CD4-positive, alpha-beta memory T cell (primary cell): Measurements from ENCODE around the gene KANK2. TPM values are rescaled to one million over a fixed set of nuclear protein-coding genes. Genes with fewer than 3 reads are reported as not detected.

Experiments used
- CTCF ChIA-PET: fragments of 350-600 bp; sonication (Branson Sonifier 250); formaldehyde crosslinking; loops from one replicate; lab custom pipeline; 2021; ENCODE audit warnings: inconsistent platforms; ENCODE audit not compliant: partially characterized antibody; lab: Charles Lee
- POLR2A ChIA-PET: fragments of 350-600 bp; sonication (Branson Sonifier 250); formaldehyde crosslinking; loops from one replicate; lab custom pipeline; 2021; ENCODE audit not compliant: partially characterized antibody; lab: Charles Lee
- DNase-seq, 5 donors: peaks; one replicate each; pipeline versions ENCODE4 v3.0.0 to v3.0.0-alpha.2; 2020 to 2022; ENCODE audit warnings: mixed read lengths in 1 of 5
- H3K27ac ChIP-seq: one replicate; pipeline ENCODE4 v1.7.0; 2013; ENCODE audit warnings: low read depth, low read length
- H3K27me3 ChIP-seq: 2 replicates; pipeline ENCODE4 v1.7.0; 2013; ENCODE audit warnings: mild to moderate bottlenecking, low read length, moderate library complexity; ENCODE audit not compliant: insufficient read depth
- H3K36me3 ChIP-seq: 2 replicates; pipeline ENCODE4 v1.7.0; 2013; ENCODE audit warnings: mild to moderate bottlenecking, low read length, moderate library complexity; ENCODE audit not compliant: insufficient read depth
- H3K4me1 ChIP-seq: 2 replicates; pipeline ENCODE4 v1.7.0; 2013; ENCODE audit warnings: mild to moderate bottlenecking, low read length, moderate library complexity; ENCODE audit not compliant: insufficient read depth
- H3K4me3 ChIP-seq, 2 donors: one replicate each; pipeline ENCODE4 v1.7.0; 2013; ENCODE audit warnings: low read length in 2 of 2, mild to moderate bottlenecking in 1 of 2
- H3K9me3 ChIP-seq, 2 donors: one replicate each; pipeline ENCODE4 v1.7.0; 2013; ENCODE audit warnings: low read length in 2 of 2, control low read depth in 1 of 2; ENCODE audit not compliant: control insufficient read depth in 1 of 2
- H3K27ac Mint-ChIP-seq, 7 donors: one replicate each; pipeline ENCODE4 v1.8.0; 2020 to 2021; ENCODE audit warnings: mixed read lengths in 7 of 7, mild to moderate bottlenecking in 6 of 7, inconsistent platforms in 3 of 7, moderate library complexity in 3 of 7
- H3K27me3 Mint-ChIP-seq, 2 donors: one replicate each; pipeline ENCODE4 v1.8.0; 2020 to 2021; ENCODE audit warnings: mixed read lengths in 2 of 2
- H3K36me3 Mint-ChIP-seq, 2 donors: one replicate each; pipeline ENCODE4 v1.8.0; 2020 to 2021; ENCODE audit warnings: mixed read lengths in 2 of 2, inconsistent platforms in 1 of 2, mild to moderate bottlenecking in 1 of 2
- H3K4me1 Mint-ChIP-seq, 4 donors: one replicate each; pipeline ENCODE4 v1.8.0; 2020 to 2021; ENCODE audit warnings: mixed read lengths in 4 of 4, mild to moderate bottlenecking in 1 of 4
- H3K4me3 Mint-ChIP-seq, 8 donors: one replicate each; pipeline ENCODE4 v1.8.0; 2020 to 2021; ENCODE audit warnings: mixed read lengths in 8 of 8, mild to moderate bottlenecking in 7 of 8, moderate library complexity in 6 of 8, inconsistent platforms in 3 of 8
- H3K9me3 Mint-ChIP-seq, 8 donors: one replicate each; pipeline ENCODE4 v1.8.0; 2020 to 2021; ENCODE audit warnings: mixed read lengths in 8 of 8, mild to moderate bottlenecking in 5 of 8, inconsistent platforms in 3 of 8, moderate library complexity in 1 of 8
- intact Hi-C: fragments of 100-400 bp; cut with micrococcal nuclease; formaldehyde crosslinking; loops from one replicate; pipeline ENCODE4 v1.15.1; 2023
- polyA plus RNA-seq, 2 donors: library from polyadenylated mRNA; unstranded; fragments of 300-500 nt; fragmentation: Illumina TruSeq; gene quantifications; one replicate each; pipeline ENCODE4 v1.2.3, GENCODE V29; 2021
- total RNA-seq, 2 experiments: library from RNA; stranded (reverse); gene quantifications; one replicate each; pipeline ENCODE4 v1.2.3, GENCODE V29; 2021

The KANK2 gene
- total and polyA plus RNA-seq, 4 experiments from 2014 or later, result 0.17 to 0.52 (median 0.39) TPM; not detected in 1

DNA sequence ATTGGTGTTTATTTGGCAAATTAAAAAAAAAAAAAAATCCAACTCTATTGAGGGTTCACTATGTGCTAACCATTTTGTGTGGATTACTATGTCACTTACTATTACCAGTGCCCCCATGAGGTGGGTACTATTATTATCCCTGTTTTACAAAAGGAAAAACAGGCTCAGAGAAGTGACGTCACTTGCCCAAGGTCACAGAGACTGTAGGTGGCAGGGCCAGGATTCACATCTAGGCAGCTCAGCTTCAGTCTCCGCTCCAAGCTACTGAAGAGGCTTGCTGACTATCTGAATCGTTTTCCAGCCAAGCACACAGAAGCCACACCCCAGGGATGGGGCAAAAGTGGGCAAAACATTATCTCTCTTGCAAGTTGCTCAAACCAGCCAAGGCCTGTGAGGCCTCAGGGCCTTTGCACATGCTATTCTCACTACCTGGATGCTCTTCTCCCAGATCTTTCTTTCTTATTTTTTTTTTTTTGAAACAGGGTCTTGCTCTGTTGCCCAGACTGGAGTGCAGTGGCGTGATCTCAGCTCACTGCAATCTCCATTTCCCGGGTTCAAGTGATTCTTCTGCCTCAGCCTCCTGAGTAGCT, 37.2 kb upstream of the KANK2 start:
- no peaks in the 10 kb centered on the region for H3K36me3 ChIP-seq
- no peaks in the 10 kb centered on the region for H3K4me1 ChIP-seq
- Mint-ChIP-seq H3K4me1 (no peaks in the 10 kb centered on the region), H3K36me3 (peaks cover 0 to 3% of the 10 kb centered on the region in 2 donors), H3K27ac (no peak overlapping the region), H3K4me3 (no peak overlapping the region), H3K9me3 (peaks cover 2 to 19% (median 13%) of the 10 kb centered on the region in 8 donors), H3K27me3 (peaks cover 0 to 1% of the 10 kb centered on the region in 2 donors)
- no peak overlapping the region for H3K27ac ChIP-seq
- H3K9me3 ChIP-seq, result no peaks in the 10 kb centered on the region
- intact Hi-C loops, result no loop called here
- no peak overlapping the region for H3K4me3 ChIP-seq
- ChIA-PET POLR2A (interaction anchor here (0.6 kb wide), 2 partner anchors 51 to 236 kb away, joined by 3 read pairs; no protein-coding TSS in a partner anchor), CTCF (no interaction called here)
- no peaks in the 10 kb centered on the region for H3K27me3 ChIP-seq
- no peak for DNase-seq

DNA sequence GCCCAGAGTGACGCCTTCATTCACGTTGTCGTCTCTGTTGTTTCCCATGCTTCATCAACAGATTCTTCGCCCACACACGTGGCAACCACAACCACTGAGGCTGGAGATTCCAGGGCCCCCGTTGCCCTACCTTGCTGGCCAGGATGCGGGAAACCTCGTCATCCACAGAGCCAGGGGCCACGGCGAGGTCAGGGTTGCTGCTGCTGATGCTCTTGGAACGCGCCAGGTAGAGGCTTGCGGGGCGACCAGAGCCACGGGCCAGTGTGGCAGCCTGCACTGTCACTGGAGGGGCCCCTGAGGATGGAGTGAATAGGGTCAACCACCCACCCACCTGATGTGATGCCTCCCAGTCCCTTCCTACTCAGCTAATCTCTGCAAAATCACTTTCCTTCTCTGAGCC, 35.7 kb upstream of the KANK2 start:
- H3K9me3 Mint-ChIP-seq, result peaks cover 0 to 8% (median 3%) of the 10 kb centered on the region in 8 donors
- H3K36me3 ChIP-seq, result no peaks in the 10 kb centered on the region
- no peaks in the 10 kb centered on the region for H3K36me3 Mint-ChIP-seq
- H3K27me3 ChIP-seq, result no peaks in the 10 kb centered on the region
- H3K4me1 ChIP-seq, result no peaks in the 10 kb centered on the region
- POLR2A ChIA-PET, result no interaction called here
- H3K9me3 ChIP-seq, result no peaks in the 10 kb centered on the region
- intact Hi-C loops, result no loop called here
- DNase-seq, result no peak
- no peak overlapping the region for H3K4me3 Mint-ChIP-seq
- H3K27ac Mint-ChIP-seq, result no peak overlapping the region
- no peaks in the 10 kb centered on the region for H3K4me1 Mint-ChIP-seq
- H3K4me3 ChIP-seq, result no peak overlapping the region
- no peak overlapping the region for H3K27ac ChIP-seq
- CTCF ChIA-PET, result no interaction called here
- peaks cover 2 to 4% of the 10 kb centered on the region in 2 donors for H3K27me3 Mint-ChIP-seq

DNA sequence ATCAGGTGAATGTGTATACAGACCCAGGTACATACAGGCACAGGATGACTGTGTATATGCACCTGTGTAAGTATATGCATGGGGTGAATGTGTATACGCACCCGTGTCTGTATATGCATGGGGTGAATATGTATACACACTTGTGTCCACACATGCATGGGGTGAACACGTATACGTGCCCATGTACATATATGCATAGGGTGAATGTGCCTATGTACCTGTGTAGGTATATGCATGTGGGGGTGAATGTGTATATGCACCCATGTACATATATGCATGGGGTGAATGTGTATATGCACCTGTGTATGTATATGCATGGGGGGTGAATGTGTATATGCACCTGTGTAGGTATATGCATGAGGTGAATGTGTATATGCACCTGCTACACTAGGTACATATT, 35.2 kb upstream of the KANK2 start:
- H3K27ac Mint-ChIP-seq, result no peak overlapping the region
- no peaks in the 10 kb centered on the region for H3K27me3 ChIP-seq
- peaks cover 2% of the 10 kb centered on the region in 2 donors for H3K27me3 Mint-ChIP-seq
- no peaks in the 10 kb centered on the region for H3K9me3 ChIP-seq
- no peaks in the 10 kb centered on the region for H3K4me1 Mint-ChIP-seq
- no peak for DNase-seq
- ChIA-PET POLR2A (no interaction called here), CTCF (no interaction called here)
- H3K36me3 ChIP-seq, result no peaks in the 10 kb centered on the region
- peaks cover 0 to 8% (median 2%) of the 10 kb centered on the region in 8 donors for H3K9me3 Mint-ChIP-seq
- H3K4me3 Mint-ChIP-seq, result no peak overlapping the region
- no peak overlapping the region for H3K27ac ChIP-seq
- intact Hi-C loops, result no loop called here
- H3K36me3 Mint-ChIP-seq, result no peaks in the 10 kb centered on the region
- H3K4me3 ChIP-seq, result no peak overlapping the region
- no peaks in the 10 kb centered on the region for H3K4me1 ChIP-seq

DNA sequence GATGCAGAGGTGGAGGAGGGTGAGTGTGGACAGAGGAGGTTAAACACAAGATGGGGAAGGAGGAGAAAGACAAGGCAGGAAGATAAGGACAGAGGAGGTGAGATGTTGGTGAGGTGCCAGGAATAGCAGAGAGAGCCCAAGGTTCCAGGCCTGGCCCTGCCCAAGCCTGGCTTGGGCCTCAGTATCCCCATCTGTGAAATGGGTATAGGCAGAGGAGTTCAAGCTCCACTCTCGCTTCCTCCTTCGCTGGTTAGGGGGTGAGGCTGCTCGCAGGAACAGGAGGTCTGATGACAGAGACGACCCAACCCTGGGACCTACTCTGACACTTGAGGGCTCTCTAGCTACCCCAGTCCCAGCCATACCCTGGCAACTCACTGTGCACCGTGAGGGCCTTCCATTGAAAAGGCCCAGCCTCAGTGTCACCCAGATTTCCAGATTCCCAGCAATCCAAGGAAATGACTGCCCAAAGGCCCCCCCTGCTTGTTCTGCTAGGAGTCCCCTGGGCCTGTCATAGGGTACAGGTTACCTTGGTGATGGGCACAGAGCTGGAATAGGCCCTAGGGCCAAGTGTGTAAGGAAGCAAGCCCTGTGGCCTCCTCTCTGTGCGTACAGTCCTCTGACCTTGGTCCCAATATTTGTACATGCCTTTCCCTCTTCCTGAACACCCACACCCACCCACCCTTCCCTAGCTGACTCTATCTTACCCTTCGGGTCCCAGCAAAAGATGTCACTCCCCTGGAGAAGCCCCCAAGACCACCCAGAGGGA, 33.5 kb upstream of the KANK2 start:
- Histone ChIP-seq H3K4me1 (no peaks in the 10 kb centered on the region), H3K9me3 (no peaks in the 10 kb centered on the region), H3K27ac (no peak overlapping the region), H3K36me3 (no peaks in the 10 kb centered on the region), H3K4me3 (no peak overlapping the region), H3K27me3 (no peaks in the 10 kb centered on the region)
- intact Hi-C loops, result no loop called here
- H3K4me3 Mint-ChIP-seq, result no peak overlapping the region
- POLR2A ChIA-PET, result no interaction called here
- CTCF ChIA-PET, result no interaction called here
- no peaks in the 10 kb centered on the region for H3K4me1 Mint-ChIP-seq
- H3K9me3 Mint-ChIP-seq, result no peaks in the 10 kb centered on the region
- peaks cover 2% of the 10 kb centered on the region in 2 donors for H3K27me3 Mint-ChIP-seq
- no peak for DNase-seq
- H3K36me3 Mint-ChIP-seq, result no peaks in the 10 kb centered on the region
- H3K27ac Mint-ChIP-seq, result no peak overlapping the region

DNA sequence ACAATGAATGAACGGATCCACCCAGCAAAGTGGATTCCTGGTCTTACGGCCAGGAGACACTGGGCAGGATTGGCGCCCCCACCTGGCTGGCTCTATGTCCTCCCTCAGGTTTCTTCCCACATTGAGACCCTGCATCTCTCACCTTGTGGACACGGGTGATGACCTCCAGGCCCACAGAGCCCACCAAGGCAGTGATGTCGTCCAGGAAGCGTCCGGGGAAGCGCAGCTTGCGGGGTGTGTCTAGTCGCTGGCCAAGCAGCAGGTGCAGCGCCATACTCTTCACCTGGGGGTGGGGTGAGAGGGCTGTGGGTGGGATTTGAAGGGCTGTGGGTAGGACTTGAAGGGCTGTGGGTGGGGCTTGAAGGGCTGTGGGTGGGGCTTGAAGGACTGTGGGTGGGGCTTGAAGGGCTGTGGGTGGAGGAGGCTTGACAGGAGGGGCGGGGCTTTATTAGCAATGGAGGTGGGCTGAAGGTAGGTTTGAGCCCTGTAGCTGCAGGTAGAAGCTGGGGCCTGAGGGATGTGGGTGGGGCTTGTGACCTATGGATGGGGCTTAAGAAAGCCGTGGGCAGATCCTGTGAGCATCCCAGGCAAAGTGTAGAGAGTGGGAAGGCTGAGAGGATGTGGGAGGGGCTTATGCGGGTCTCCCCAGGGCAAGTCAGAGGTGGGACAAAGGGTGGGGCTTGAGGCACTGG, 30.0 kb upstream of the KANK2 start:
- DNase-seq, result no peak
- peaks cover 2 to 3% of the 10 kb centered on the region in 2 donors for H3K27me3 Mint-ChIP-seq
- no peaks in the 10 kb centered on the region for H3K4me1 Mint-ChIP-seq
- CTCF ChIA-PET, result no interaction called here
- no peaks in the 10 kb centered on the region for H3K36me3 Mint-ChIP-seq
- peaks cover 0 to 3% (median 0%) of the 10 kb centered on the region in 8 donors for H3K9me3 Mint-ChIP-seq
- no peak overlapping the region for H3K4me3 ChIP-seq
- no peaks in the 10 kb centered on the region for H3K27me3 ChIP-seq
- intact Hi-C loops, result no loop called here
- no peaks in the 10 kb centered on the region for H3K4me1 ChIP-seq
- H3K27ac Mint-ChIP-seq, result no peak overlapping the region
- H3K36me3 ChIP-seq, result no peaks in the 10 kb centered on the region
- H3K27ac ChIP-seq, result no peak overlapping the region
- no peak overlapping the region for H3K4me3 Mint-ChIP-seq
- POLR2A ChIA-PET, result no interaction called here
- no peaks in the 10 kb centered on the region for H3K9me3 ChIP-seq

DNA sequence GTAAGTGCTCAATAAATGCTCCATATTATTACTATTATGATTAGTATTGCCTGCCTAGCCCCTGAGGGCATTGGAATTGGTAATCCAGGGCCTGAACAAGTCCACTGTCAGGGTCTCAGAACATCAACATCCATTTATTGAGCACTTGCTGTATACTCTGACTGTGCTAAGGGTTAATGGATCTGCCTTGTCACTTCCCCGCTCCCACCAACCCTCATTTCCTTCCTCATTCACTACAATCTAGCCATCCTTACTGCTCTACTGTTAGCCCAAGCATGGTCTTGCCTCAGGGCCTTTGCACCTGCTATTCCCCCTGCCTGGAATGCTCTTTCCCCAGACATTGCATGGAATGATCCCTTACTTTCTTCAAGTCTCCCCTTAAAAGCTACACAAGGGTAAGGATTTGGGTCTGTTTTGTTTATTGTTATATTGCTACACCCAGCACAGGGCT, 29.4 kb upstream of the KANK2 start:
- no peak for DNase-seq
- peaks cover 0 to 6% (median 2%) of the 10 kb centered on the region in 8 donors for H3K9me3 Mint-ChIP-seq
- H3K4me1 ChIP-seq, result no peaks in the 10 kb centered on the region

DNA sequence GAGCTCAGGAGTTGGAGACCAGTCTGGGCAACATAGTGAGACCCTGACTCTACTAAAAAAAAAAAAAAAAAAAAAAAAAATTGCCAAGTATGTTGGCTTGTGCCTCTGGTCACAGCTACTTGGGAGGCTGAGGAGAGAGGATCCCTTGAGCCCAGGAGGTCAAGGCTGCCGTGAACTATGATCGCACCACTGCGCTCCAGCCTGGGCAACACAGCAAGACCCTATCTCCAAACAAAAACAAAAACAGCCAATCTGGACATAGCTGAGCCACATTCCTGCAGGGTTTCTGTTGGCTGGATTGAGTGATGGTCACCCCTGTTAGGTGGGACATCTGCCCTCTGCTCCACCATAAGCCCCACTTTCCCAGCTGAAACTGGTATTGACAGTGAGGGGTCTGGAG, 28.5 kb upstream of the KANK2 start:
- H3K9me3 ChIP-seq, result peaks cover 0 to 8% of the 10 kb centered on the region in 2 donors
- DNase-seq, result no peak
- Mint-ChIP-seq H3K27me3 (peaks cover 4% of the 10 kb centered on the region in 2 donors), H3K4me1 (no peaks in the 10 kb centered on the region), H3K27ac (no peak overlapping the region), H3K4me3 (no peak overlapping the region), H3K36me3 (peaks cover 1 to 8% of the 10 kb centered on the region in 2 donors), H3K9me3 (peaks cover 2 to 16% (median 12%) of the 10 kb centered on the region in 8 donors)
- ChIA-PET POLR2A (no interaction called here), CTCF (no interaction called here)
- H3K36me3 ChIP-seq, result no peaks in the 10 kb centered on the region
- H3K27me3 ChIP-seq, result no peaks in the 10 kb centered on the region
- H3K4me1 ChIP-seq, result no peaks in the 10 kb centered on the region
- intact Hi-C loops, result no loop called here
- H3K4me3 ChIP-seq, result no peak overlapping the region
- no peak overlapping the region for H3K27ac ChIP-seq

More for the DNA sequence above, 29.4 kb upstream of the KANK2 start:
- no peaks in the 10 kb centered on the region for H3K4me1 Mint-ChIP-seq
- Histone ChIP-seq H3K9me3 (no peaks in the 10 kb centered on the region), H3K27me3 (no peaks in the 10 kb centered on the region), H3K36me3 (no peaks in the 10 kb centered on the region), H3K27ac (no peak overlapping the region), H3K4me3 (no peak overlapping the region)
- intact Hi-C loops, result no loop called here
- ChIA-PET POLR2A (no interaction called here), CTCF (no interaction called here)
- no peak overlapping the region for H3K27ac Mint-ChIP-seq
- H3K27me3 Mint-ChIP-seq, result peaks cover 2 to 4% of the 10 kb centered on the region in 2 donors
- H3K36me3 Mint-ChIP-seq, result peaks cover 0 to 1% of the 10 kb centered on the region in 2 donors
- no peak overlapping the region for H3K4me3 Mint-ChIP-seq
